GM18909 (cell line): Measurements from ENCODE around the gene NSUN6.
"Not testable (repeated sequence)": the region's sequence is repeated elsewhere in the genome, so short reads cannot be mapped to it uniquely, and the experiment has no call there.

ENCODE experiments used
- ATAC-seq: cut with Tn5 transposase; IDR thresholded peaks from one replicate; pipeline ENCODE4 v1.9.1; 2021; ENCODE audit warnings: mild to moderate bottlenecking; ENCODE audit not compliant: unreplicated experiment, poor library complexity

Gene NSUN6

GRCh38 chr10:18659819-18660535 lies 8.6 kb upstream of the NSUN6 start:
- ATAC-seq = peak; percentile 21

- peak; percentile 90 for ATAC-seq
Measured at GRCh38 chr10:18659125-18659818, 7.9 kb upstream of the NSUN6 start, which contains the start of gene ARL5B. ARL5B (plus strand) TSS chr10:18659431; CDS start chr10:18659638, 207 bp downstream.

DNA sequence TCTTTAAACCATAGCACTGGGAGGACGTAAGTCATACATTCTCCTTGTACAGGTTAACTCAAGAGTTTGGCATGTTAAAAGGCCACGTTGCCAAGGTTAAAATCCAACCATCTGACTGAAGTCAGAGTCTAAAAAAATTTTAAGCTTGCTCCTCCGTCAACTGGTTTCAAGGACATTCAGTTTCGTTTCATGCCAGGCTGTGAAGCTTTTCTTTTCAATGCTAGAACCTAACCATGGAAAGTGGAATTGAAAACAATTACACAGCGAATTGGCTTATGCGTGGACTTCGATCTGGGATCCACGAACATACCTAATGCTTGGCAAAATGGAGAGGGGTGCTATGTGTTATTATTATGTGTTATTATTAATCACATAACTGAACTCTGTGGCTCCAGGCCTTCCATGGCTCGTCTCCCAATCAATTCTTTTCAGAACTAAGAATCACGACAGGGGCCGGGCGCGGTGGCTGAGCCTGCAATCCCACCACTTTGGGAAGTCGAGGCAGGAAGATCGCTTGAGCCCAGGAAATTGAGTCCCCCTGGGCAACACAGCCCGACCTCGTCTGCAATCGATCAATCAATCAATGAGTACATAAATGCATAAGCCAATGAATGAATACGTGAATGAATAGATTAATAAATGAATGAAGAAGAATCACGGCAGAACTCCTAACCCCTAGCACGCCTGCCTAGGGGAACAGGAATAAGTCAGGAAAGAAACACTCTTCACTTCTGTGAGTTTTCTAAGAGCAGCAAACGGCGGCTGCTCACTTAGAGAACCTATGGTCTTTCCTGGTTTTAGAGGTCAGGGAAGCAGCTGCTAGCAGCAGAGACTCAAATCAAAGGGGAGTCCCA lies 7.1 kb upstream of the NSUN6 start:
- ATAC-seq = peak; percentile 1

DNA sequence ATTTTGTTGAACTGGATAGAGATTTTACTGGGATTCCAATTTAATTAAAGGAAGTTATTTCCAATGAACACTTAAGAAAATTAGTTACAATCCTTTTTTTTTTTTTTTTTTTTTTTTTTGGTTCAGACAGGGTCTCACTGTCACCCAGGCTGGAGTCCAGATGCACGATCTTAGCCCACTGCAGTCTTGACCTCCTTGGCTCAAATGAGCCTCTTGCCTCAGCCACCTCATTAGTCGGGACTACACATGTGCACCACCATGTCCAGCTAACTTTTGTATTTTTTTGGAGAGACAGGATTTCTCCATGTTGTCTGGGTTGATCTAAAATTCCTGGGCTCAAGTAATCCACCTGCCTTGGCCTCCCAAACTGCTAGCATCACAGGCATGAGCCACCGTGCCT lies 5.3 kb upstream of the NSUN6 start:
- ATAC-seq = no peak

- no peak for ATAC-seq
Measured at GRCh38 chr10:18653112-18653511, 1.7 kb upstream of the NSUN6 start.

DNA sequence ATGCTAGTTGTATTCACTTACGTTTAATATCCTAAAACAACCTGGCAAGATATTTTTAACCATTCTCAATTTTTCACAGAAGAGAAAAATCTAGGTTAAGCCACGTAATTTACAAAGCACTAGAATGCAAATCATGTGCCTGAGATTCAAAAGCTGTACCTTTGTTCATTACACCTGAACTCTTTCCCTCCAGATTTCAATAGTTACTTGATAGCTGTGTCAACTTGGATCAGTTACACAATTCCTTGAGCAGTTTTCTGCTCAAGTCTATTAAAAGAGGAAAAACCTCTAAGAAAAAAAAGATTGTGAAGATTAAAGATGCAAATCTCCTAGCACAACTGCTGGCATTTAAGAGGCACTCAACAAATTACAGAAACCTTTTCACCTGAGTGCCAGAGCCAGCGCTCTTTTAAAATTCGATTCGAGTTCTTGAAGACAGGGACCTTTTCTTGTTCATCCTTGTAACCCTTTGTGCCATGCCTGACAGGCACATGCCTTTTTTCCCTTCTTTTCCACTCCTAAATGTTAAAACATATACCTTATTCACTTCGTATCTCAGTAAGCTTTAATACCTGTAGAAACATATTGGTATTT lies 886 bp downstream of the NSUN6 start:
- ATAC-seq = no peak

- no peak for ATAC-seq
Measured at GRCh38 chr10:18649364-18649959, 1.9 kb downstream of the NSUN6 start.

- ATAC-seq = no peak
Measured at GRCh38 chr10:18647945-18648344, 3.4 kb downstream of the NSUN6 start.

GRCh38 chr10:18647151-18647550 lies 4.2 kb downstream of the NSUN6 start:
- no peak for ATAC-seq

GRCh38 chr10:18639719-18640118 lies 11.7 kb downstream of the NSUN6 start:
- ATAC-seq = not testable (repeated sequence)

DNA sequence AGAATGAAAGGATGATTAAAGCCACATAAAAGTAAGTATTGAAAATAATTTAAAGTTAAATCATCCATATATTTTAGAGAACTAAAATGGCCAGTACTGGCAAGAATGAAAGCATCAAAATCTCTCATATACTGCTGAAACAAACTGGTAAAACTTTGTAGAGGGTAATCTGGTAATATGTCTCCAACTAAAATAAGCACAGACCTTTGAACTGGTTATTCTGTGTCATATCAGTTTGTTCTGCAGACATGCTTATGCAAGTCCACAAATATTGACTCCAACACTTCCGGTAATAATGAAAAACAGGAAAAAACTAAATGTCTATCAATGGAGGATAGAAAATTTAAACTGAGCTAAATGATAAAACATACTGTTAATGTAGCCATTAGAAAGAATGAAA lies 14.0 kb downstream of the NSUN6 start:
- ATAC-seq = not testable (repeated sequence)

DNA sequence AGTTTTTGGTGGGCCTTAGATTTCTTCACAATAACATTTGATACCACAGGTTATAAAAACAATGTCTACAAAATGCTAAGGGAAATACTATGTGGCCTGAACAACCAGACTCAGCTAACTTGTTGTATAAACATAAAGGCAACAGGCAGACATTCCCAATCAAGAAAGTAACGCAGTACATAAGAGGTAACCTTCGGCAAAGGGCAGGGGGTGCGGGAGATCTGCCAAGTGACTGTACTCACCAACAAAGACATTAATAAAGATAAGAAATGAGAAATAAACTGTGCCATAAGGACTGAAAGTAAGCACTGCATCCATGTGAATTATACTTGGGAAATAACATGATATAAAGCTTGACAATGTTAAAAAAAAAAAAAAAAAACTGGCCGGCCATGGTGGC lies 15.4 kb downstream of the NSUN6 start:
- no peak for ATAC-seq

- not testable (repeated sequence) for ATAC-seq
Measured at GRCh38 chr10:18632500-18632899, 18.9 kb downstream of the NSUN6 start.

- not testable (repeated sequence) for ATAC-seq
Measured at GRCh38 chr10:18627452-18628018, 23.9 kb downstream of the NSUN6 start.

GRCh38 chr10:18625886-18626285 lies 25.5 kb downstream of the NSUN6 start:
- no peak for ATAC-seq

DNA sequence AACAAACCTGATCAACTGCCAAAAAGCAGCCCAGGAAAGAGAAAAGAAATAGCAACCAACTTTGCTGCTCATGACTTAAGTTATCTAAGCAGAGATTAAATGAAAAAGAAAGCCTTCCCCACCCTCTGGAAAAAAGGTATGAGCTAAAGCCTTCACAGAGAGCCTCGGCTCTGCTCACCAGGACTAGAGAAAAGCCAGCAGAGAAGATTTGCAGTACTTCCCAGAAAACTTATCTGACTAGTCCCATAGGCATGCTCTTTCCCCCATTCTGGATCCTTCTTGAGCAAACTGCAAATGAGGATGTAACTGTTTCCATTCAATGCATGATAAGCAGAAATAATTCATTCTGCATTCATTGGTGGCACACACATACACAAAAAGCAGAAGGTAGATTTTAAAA lies 27.7 kb downstream of the NSUN6 start:
- ATAC-seq = not testable (repeated sequence)

DNA sequence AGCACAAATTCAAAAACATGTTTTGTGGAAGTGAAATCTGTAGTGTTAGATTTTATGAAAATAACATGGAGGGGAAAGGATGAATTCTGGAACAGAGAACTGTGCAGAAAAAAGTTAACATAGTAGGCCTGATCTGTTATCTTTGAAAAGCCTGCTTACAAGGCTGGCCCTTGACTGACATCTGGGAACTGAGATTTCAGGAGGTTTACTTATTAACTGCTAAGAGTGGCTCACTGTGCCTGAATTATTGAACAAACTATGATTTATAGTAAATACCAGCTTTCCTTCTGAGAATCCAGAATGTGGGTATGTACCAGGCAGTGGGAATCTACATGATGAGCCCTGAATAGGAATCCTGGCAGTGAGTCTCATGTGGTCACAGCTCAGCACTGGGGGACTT lies 30.5 kb downstream of the NSUN6 start:
- peak; percentile 69 for ATAC-seq

GRCh38 chr10:18619016-18619415 lies 32.4 kb downstream of the NSUN6 start:
- no peak for ATAC-seq

- no peak for ATAC-seq
Measured at GRCh38 chr10:18616337-18616736, 35.0 kb downstream of the NSUN6 start.

DNA sequence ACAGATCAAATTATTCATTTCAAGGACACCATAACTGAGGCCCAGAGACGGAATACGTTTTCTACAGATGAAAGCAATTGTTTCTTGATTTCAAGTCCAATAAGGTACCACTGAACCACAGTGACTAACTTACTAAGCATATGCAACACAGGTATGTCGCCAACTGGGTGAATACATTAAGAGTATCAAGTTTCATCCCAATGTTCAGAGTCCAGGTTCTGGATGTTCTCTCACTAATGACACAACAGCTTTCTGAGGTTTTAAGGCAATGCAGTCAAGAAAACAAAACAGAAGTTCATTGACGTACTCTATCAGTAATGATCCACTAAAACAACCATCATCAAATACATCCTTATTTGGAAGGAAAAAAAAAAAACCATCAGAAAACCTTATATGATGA lies 35.8 kb downstream of the NSUN6 start:
- ATAC-seq = no peak
